K562 (cell line): ENCODE data around the gene ICAM3. TPM values are rescaled to one million over a fixed set of nuclear protein-coding genes. Genes with fewer than 3 reads are reported as not detected.

ENCODE experiments used
- ARNT ChIP-seq, 2 experiments: fragments of 450-650 bp; IDR thresholded peaks; 2 replicates each; pipeline ENCODE4 v1.6.1; 2016; ENCODE audit warnings: mild to moderate bottlenecking in 1 of 2
- EGR1 ChIP-seq: fragments of 450-650 bp; conservative IDR thresholded peaks from 2 replicates; pipeline ENCODE4 v1.6.1; 2017; ENCODE audit warnings: mild to moderate bottlenecking
- FOXK2 ChIP-seq, 2 experiments: fragments of 450-650 bp; IDR thresholded peaks in 1 of 2; conservative IDR thresholded peaks in 1 of 2; 2 replicates each; pipeline ENCODE4 v1.6.1; 2016; ENCODE audit warnings: low read depth in 2 of 2, mild to moderate bottlenecking in 1 of 2
- GATA2 ChIP-seq: sonication (generic); formaldehyde crosslinking; IDR thresholded peaks from 2 replicates; pipeline ENCODE4 v1.4.0; 2020; ENCODE audit warnings: mild to moderate bottlenecking, missing genetic modification reagents
- HDAC2 ChIP-seq: fragments of 450-650 bp; IDR thresholded peaks from 2 replicates; pipeline ENCODE4 v1.6.1; 2016; ENCODE audit warnings: mild to moderate bottlenecking
- HNRNPK ChIP-seq: fragments of 200-400 bp; formaldehyde crosslinking; IDR thresholded peaks from one replicate; pipeline ENCODE4 v1.6.1; 2018; ENCODE audit warnings: mild to moderate bottlenecking, low read depth, low read length; ENCODE audit not compliant: poor library complexity, severe bottlenecking
- KDM5B ChIP-seq: fragments of 200-600 bp; sonication (generic); IDR thresholded peaks from 2 replicates; pipeline ENCODE4 v1.6.1; 2012; ENCODE audit warnings: low read depth, mild to moderate bottlenecking, moderate library complexity, low read length, control low read depth, inconsistent platforms; ENCODE audit not compliant: insufficient replicate concordance
- MTA3 ChIP-seq: fragments of 450-650 bp; formaldehyde crosslinking; IDR thresholded peaks from 2 replicates; pipeline ENCODE4 v1.6.1; 2017; ENCODE audit warnings: mild to moderate bottlenecking, borderline replicate concordance
- SUPT5H ChIP-seq: fragments of 450-650 bp; IDR thresholded peaks from 2 replicates; pipeline ENCODE4 v1.6.1; 2016
- USF1 ChIP-seq: sonication (generic); formaldehyde crosslinking; IDR thresholded peaks from 2 replicates; pipeline ENCODE4 v1.9.0; 2022; ENCODE audit warnings: mild to moderate bottlenecking, missing genetic modification reagents
- ZNF785 ChIP-seq: fragments of 250-450 bp; sonication (Bioruptor Pico); IDR thresholded peaks from 2 replicates; pipeline ENCODE4 v1.4.0; 2020; ENCODE audit warnings: mild to moderate bottlenecking
- polyA plus RNA-seq, 8 experiments: library from polyadenylated mRNA; depleted of rRNA in 4 of 8; stranded (reverse) in 5 of 8; unstranded in 3 of 8; fragments of >200 nt; fragmentation: Nextera tagmentation in 2 of 8; fragmentation: Illumina TruSeq in 1 of 8; extraction: Ambion mirVana in 2 of 8; extraction: Trizol in 1 of 8; gene quantifications; 2 replicates each; pipeline versions ENCODE4 v1.2.1 to v1.2.3, GENCODE V29; 2011 to 2014; ENCODE audit warnings: inconsistent platforms in 1 of 8, missing spikeins in 1 of 8
- total RNA-seq, 7 experiments: library from RNA; depleted of rRNA in 6 of 7; stranded (reverse); fragments of >200 nt in 6 of 7; fragmentation: Illumina TruSeq in 2 of 7; extraction: Trizol in 2 of 7; gene quantifications; 2 replicates each; pipeline versions ENCODE4 v1.2.1 to v1.2.3, GENCODE V29; 2011 to 2021; ENCODE audit warnings: low replicate concordance in 1 of 7
- TF ChIP-seq, protein P1 (sequence below), 2 experiments: fragments of 250-450 bp in 1 of 2; fragments of 450-650 bp in 1 of 2; sonication (Bioruptor Pico) in 1 of 2; IDR thresholded peaks; 2 replicates each; pipeline versions ENCODE4 v1.6.1 to v1.8.0; 2016 to 2021; ENCODE audit warnings: mild to moderate bottlenecking in 2 of 2, moderate library complexity in 2 of 2, missing compliant biosample characterization in 1 of 2, missing genetic modification characterization in 1 of 2

Gene ICAM3
- total and polyA plus RNA-seq, 9 of the 15 experiments (the other 6 are each of a cell fraction or from before 2014, with no cell fraction given): 6.5 to 39.5 (median 24.2) TPM

GRCh38 chr19:10334588-10335351 lies 4.7 kb downstream of the ICAM3 start (continued):
- TF ChIP-seq FOXK2 (conservative IDR thresholded peaks at IDR 0.05 in 1 of 2, IDR thresholded peaks at IDR 0.05 in 1 of 2; ENCODE audit: low read depth in 2 of 2) (peak in 1 of 2 experiments; percentile 48; a peak in 1 of 4 replicates), GATA2 (CRISPR knock-in tag) (no peak), ZNF785 (CRISPR knock-in tag) (no peak), USF1 (peak; percentile 49), EGR1 (peak; percentile 88), HNRNPK (no peak), KDM5B (peak; percentile 69), MTA3 (peak; percentile 46; the same call in 1 of the 2 replicates), ARNT (IDR thresholded peaks at IDR 0.05) (peak in 1 of 2 experiments; percentile 39; a peak in 1 of 4 replicates), HDAC2 (peak; percentile 24; the same call in 1 of the 2 replicates), SUPT5H (peak; percentile 72)
- TF ChIP-seq, protein P1, sequence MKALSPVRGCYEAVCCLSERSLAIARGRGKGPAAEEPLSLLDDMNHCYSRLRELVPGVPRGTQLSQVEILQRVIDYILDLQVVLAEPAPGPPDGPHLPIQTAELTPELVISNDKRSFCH (CRISPR knock-in tag; IDR thresholded peaks at IDR 0.05): no peak
- TF ChIP-seq, protein P1 (tag; IDR thresholded peaks at IDR 0.05): 0 out of 2 replicates have a peak, but pooled peaks have one; percentile 76
